T-helper 2 cell treated with Interferon-gamma antibody and Interleukin-4, amounts not matched to agents 5 μg/mL and 100 μg/mL, for 36 hours (primary cell): ENCODE measurements around the gene UBTF.

Experiments
- DNase-seq: peaks from one replicate; pipeline ENCODE4 v3.0.0; 2021; ENCODE audit warnings: low spot score
- H3K27ac Mint-ChIP-seq: one replicate; pipeline ENCODE4 v1.8.0; 2021; ENCODE audit warnings: mild to moderate bottlenecking, mixed read lengths
- H3K27me3 Mint-ChIP-seq: one replicate; pipeline ENCODE4 v1.8.0; 2021; ENCODE audit warnings: low read depth, mixed read lengths
- H3K36me3 Mint-ChIP-seq: one replicate; pipeline ENCODE4 v1.8.0; 2021; ENCODE audit warnings: low read depth, mixed read lengths
- H3K4me1 Mint-ChIP-seq: one replicate; pipeline ENCODE4 v1.8.0; 2021; ENCODE audit warnings: low read depth, mixed read lengths
- H3K4me3 Mint-ChIP-seq: one replicate; pipeline ENCODE4 v1.8.0; 2022; ENCODE audit warnings: mild to moderate bottlenecking, moderate library complexity, mixed read lengths
- H3K9me3 Mint-ChIP-seq: one replicate; pipeline ENCODE4 v1.8.0; 2021; ENCODE audit warnings: mixed read lengths

Gene UBTF, protein sequence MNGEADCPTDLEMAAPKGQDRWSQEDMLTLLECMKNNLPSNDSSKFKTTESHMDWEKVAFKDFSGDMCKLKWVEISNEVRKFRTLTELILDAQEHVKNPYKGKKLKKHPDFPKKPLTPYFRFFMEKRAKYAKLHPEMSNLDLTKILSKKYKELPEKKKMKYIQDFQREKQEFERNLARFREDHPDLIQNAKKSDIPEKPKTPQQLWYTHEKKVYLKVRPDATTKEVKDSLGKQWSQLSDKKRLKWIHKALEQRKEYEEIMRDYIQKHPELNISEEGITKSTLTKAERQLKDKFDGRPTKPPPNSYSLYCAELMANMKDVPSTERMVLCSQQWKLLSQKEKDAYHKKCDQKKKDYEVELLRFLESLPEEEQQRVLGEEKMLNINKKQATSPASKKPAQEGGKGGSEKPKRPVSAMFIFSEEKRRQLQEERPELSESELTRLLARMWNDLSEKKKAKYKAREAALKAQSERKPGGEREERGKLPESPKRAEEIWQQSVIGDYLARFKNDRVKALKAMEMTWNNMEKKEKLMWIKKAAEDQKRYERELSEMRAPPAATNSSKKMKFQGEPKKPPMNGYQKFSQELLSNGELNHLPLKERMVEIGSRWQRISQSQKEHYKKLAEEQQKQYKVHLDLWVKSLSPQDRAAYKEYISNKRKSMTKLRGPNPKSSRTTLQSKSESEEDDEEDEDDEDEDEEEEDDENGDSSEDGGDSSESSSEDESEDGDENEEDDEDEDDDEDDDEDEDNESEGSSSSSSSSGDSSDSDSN

DNA sequence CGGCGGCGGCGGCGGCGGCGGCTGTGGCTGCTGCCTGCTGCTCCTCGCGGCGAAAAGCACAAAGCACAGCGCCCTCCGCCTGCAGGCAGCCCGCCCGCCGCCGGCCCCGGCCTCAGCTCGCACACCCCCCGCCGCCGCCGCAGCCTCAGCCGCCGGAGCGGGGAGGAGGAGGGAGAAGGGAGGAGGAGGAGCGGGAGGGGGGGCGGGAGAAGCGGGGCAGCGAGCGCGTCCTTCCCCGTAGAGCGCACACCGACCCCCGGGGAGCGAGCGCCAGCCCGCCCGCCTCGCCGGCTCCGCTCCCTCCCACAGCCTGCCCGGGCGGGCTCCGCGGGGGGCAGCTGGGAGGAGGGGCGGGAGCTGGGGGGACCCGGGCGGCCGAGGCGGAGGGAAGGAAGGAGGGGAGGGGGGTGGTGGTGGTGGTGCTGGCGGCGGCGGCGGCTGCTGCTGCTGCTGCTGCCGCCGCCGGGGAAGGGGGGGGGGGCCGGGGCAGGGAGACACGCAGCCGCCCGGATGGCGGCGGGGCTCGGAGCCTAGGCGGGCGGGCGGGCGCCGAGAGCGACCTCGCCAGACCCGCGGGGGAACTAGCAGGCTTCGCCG is at the start of gene UBTF:
UBTF (minus strand) TSS at position 60 of the 597 bp plus-strand sequence. CDS start 1,446 bp downstream, outside the sequence.
- H3K4me3 Mint-ChIP-seq = peak within 1 kb of the TSS; percentile 98

DNA sequence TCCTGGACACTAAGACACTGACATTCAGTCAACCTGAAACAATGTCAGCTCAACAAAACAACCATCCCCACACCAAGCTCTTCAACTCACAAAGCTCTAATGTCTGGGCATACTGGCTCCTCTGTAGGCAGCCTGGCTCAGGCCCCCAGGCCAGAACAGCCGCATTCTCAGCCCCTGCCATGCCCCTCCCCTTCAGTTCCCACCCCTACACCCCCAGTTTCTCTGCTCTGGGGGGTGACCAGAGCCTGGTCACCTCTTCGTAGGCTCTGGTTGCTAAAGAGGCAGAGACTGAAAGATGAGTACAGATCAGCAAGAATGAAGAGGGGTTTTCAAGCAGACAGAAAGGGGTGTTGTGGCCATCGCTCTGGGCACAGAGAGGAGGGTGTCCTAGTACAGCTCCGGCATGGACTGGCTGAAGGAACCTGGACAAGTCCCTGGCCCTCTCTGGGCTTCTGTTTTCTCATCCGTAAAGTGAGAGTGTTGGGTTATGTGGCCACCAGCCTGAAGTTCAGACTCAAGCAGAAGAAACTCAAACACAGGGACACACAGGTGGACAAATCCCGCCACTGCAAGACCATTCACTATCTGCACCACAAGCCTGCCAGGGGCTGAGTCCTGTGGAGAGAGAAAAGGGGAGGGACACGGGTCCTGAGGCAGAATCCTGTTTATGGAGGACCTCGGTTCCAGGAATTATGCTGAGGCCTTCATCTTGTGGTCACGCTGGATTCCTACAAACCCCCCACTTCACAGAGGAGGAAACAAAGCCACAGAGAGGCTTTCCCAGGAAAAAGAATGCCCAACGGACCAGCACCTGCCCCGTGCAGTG is 49.4 kb upstream of the UBTF start:
- H3K27ac Mint-ChIP-seq = no peak overlapping the region
- no peaks in the 10 kb centered on the region for H3K36me3 Mint-ChIP-seq
- no peak for DNase-seq
- H3K4me1 Mint-ChIP-seq = no peaks in the 10 kb centered on the region
- no peaks in the 10 kb centered on the region for H3K27me3 Mint-ChIP-seq
- no peaks in the 10 kb centered on the region for H3K9me3 Mint-ChIP-seq
- H3K4me3 Mint-ChIP-seq = no peak overlapping the region

More for the DNA sequence above, at the start of gene UBTF:
- Mint-ChIP-seq H3K9me3 (no peaks in the 10 kb centered on the region), H3K27me3 (no peaks in the 10 kb centered on the region), H3K27ac (peak within 1 kb of the TSS; percentile 98), H3K4me1 (peaks cover 32% of the 10 kb centered on the region), H3K36me3 (peaks cover 39% of the 10 kb centered on the region)
- no peak for DNase-seq

DNA sequence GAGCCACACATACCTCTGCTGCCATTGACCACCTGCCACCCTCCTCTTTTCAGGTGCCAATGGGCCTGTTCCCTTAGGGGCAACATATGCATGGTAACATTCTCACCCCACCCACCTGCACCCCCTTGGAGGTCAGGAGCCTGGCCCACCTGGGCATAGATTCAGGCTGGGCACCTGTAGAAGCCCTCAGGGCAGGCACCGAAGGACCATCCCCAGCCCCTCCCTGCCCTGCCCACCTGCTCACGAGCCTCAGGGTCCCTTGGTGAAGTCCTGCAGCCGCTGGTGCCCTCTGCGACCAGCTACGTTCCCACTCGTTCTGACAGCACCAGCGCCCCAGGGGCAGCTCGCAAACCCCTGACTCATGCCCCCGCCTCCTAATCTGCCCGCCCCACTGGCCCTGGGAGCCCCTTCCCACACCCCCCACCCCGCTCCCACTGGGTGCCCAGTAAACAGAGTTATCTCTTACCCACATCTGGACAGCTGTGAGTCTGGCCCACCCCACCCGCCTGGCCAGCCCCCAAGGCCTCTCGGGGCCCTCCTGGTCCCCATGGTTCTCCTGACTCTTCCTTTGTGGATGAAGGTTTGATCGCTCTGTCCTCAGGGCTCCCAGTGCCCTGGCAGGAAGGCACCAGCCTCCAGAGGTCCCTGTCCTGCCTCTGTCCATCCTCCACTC is 48.5 kb upstream of the UBTF start, which contains the start of gene SLC4A1:
SLC4A1 (minus strand) TSS at position 318 of the 673 bp plus-strand sequence. CDS start 5,269 bp downstream, outside the sequence.
- no peak for DNase-seq
- no peaks in the 10 kb centered on the region for H3K9me3 Mint-ChIP-seq
- H3K27me3 Mint-ChIP-seq = no peaks in the 10 kb centered on the region
- H3K4me3 Mint-ChIP-seq = no peak within 1 kb of the TSS
- no peaks in the 10 kb centered on the region for H3K4me1 Mint-ChIP-seq
- H3K27ac Mint-ChIP-seq = no peak within 1 kb of the TSS
- H3K36me3 Mint-ChIP-seq = no peaks in the 10 kb centered on the region

DNA sequence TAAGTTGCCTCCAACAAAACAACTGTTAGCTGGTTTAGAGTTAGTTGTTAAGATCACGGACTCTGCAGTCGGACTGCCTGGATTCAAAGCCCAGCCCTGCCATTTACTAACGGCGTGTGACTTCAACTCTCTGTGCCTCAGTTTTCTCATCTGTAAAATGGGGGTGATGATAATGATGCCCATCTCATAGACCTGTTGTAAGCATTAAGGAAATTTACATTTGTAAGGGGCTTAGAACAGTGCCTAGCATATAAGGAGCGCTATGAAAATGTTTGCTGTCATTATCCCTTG is 47.6 kb upstream of the UBTF start:
- no peak overlapping the region for H3K27ac Mint-ChIP-seq
- H3K9me3 Mint-ChIP-seq = no peaks in the 10 kb centered on the region
- H3K27me3 Mint-ChIP-seq = no peaks in the 10 kb centered on the region
- no peak overlapping the region for H3K4me3 Mint-ChIP-seq
- H3K36me3 Mint-ChIP-seq = no peaks in the 10 kb centered on the region
- no peaks in the 10 kb centered on the region for H3K4me1 Mint-ChIP-seq
- DNase-seq = no peak

DNA sequence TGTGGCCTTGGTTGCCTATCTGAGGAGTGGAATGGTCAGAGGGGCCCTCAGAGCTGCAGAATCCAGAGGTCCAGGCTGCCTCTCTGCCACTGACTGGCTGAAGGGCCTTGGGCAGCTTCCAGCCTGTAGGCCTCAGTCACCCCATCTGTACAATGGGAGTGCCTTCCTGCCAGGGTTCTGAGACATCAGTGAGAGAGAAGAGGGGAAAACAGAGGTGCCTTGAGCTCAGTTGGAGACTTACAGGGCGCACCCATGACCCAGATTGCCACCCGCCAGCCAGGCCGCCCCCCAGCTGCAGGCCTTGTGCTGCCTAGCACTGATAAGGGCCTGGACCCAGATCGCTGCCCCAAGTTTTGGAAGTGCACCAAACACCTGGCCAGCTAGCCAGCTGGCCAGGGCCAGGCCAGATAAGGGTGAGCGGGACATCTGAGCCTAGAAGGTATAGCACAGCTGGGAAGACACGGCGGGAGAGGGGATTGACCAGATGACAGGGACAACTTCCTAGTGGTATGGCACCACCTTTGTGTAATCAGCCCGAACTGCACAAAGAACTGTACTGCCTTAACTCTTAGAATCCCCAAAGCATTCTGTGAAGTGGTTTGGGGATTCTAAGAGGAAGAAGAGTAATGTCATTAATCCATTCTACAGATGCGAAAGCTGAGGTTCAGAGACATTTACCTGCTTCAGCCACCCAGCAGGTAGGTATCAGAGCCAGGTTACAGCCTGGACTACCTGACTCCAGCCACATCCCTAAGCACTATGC is 47.1 kb upstream of the UBTF start:
- Mint-ChIP-seq H3K27ac (no peak overlapping the region), H3K27me3 (no peaks in the 10 kb centered on the region), H3K36me3 (no peaks in the 10 kb centered on the region), H3K9me3 (no peaks in the 10 kb centered on the region), H3K4me3 (no peak overlapping the region), H3K4me1 (no peaks in the 10 kb centered on the region)
- DNase-seq = no peak

DNA sequence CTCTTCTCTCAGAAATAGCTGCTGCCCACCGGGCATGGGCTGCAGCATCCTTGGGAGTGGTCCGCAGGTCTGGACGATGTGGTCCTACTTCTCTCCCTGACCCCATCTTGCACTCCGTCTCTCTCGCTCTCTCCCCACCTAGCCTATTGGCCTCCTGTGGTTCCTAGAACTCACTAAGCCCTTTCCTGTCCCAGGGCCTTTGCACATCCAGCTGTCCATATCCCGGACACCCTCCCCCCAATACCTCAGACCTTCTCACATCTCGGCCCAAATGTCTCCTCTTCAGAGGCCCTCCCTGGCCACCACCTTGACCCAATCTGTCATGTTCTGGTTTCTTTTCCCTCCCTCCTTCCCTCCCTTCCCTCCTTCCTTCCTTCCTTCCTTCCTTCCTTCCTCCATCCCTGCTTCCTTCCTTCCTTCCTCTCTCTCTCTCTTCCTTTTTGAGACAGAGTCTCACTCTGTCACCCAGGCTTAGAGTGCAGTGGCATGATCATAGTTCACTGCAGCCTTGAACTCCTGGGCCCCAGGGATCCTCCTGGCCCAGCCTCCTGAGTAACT is 43.9 kb upstream of the UBTF start:
- DNase-seq = no peak
- no peak overlapping the region for H3K4me3 Mint-ChIP-seq
- H3K27ac Mint-ChIP-seq = no peak overlapping the region
- H3K36me3 Mint-ChIP-seq = no peaks in the 10 kb centered on the region
- no peaks in the 10 kb centered on the region for H3K27me3 Mint-ChIP-seq
- no peaks in the 10 kb centered on the region for H3K4me1 Mint-ChIP-seq
- no peaks in the 10 kb centered on the region for H3K9me3 Mint-ChIP-seq

DNA sequence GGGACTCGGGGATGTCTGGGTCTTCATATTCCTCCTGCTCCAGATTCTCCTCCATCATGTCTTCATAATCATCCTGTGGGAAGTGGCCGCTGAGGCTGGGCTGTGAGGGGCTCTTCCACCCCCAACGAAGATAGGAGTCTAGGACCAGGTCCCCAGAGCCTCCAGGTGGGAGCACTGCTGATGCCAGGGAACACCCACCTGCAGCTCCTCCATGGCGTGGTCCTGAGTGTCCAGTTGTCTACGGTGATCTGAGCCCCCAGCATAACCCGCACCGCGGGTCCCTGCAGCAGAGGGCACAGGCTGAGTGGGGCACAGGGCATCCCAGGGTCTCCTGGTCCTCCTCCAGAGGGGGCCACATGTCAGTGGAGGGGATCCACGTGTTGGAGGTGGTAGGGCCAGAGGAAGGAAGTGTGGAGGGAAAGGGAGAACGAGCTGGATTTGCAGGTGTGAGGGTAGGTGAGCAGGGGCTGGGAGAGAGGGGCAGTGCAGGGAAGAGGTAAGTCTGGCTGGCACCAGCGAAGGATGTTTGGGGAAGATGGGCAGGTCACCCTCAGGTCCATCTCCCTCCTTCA is 43.3 kb upstream of the UBTF start:
- Mint-ChIP-seq H3K4me3 (no peak overlapping the region), H3K4me1 (no peaks in the 10 kb centered on the region), H3K27ac (no peak overlapping the region), H3K27me3 (no peaks in the 10 kb centered on the region), H3K36me3 (no peaks in the 10 kb centered on the region), H3K9me3 (no peaks in the 10 kb centered on the region)
- DNase-seq = no peak

DNA sequence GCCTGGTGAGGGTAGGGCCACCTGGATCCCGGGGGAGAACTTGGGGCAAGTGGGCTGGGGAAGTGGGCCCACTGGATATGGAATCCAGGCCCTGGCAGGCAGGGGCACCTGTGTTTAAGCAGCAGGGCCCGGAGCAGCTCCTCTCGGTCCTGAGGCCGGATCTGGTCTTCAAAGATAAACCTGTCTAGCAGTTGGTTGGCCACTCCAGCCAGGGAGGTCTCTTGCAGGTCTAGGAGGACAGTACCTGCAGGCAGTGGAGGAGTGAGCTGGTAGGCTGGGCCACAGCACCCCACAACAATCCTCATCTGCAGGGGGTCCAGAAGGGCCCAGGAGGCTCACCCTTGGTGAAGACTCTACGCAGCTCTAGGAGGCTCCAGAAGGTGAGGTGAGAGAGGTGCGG is 40.8 kb upstream of the UBTF start:
- no peaks in the 10 kb centered on the region for H3K36me3 Mint-ChIP-seq
- no peak for DNase-seq
- no peaks in the 10 kb centered on the region for H3K4me1 Mint-ChIP-seq
- H3K27me3 Mint-ChIP-seq = no peaks in the 10 kb centered on the region
- H3K4me3 Mint-ChIP-seq = no peak overlapping the region
- H3K9me3 Mint-ChIP-seq = no peaks in the 10 kb centered on the region
- no peak overlapping the region for H3K27ac Mint-ChIP-seq

DNA sequence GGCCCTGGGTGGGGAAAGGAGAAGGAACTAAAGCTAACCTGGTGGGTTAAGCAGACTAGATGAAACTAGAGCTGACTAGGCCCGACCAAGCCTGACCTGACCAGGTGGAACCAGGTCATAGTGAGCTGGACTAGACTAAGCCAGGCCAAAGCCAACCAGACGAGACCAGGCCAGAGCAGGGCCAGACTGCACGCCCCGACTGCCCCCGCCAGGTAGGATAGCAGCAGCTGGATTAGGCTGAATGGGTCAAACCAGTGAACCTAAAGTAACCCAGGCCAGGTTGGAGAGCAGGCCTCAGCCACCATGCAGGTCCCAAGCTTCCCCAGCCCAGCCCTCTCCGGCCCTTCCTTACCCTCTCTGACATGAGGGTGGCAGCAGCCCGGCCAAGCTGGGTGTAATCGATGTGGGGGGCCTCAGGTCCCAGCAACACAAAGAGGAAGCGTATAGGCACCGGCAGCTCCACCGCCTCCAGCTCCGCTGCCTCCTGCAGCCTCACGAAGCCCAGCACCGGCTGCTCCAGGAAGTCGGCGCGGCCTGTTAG is 39.4 kb upstream of the UBTF start:
- no peaks in the 10 kb centered on the region for H3K27me3 Mint-ChIP-seq
- no peak overlapping the region for H3K4me3 Mint-ChIP-seq
- H3K9me3 Mint-ChIP-seq = no peaks in the 10 kb centered on the region
- no peaks in the 10 kb centered on the region for H3K4me1 Mint-ChIP-seq
- H3K36me3 Mint-ChIP-seq = no peaks in the 10 kb centered on the region
- H3K27ac Mint-ChIP-seq = no peak overlapping the region
- no peak for DNase-seq

DNA sequence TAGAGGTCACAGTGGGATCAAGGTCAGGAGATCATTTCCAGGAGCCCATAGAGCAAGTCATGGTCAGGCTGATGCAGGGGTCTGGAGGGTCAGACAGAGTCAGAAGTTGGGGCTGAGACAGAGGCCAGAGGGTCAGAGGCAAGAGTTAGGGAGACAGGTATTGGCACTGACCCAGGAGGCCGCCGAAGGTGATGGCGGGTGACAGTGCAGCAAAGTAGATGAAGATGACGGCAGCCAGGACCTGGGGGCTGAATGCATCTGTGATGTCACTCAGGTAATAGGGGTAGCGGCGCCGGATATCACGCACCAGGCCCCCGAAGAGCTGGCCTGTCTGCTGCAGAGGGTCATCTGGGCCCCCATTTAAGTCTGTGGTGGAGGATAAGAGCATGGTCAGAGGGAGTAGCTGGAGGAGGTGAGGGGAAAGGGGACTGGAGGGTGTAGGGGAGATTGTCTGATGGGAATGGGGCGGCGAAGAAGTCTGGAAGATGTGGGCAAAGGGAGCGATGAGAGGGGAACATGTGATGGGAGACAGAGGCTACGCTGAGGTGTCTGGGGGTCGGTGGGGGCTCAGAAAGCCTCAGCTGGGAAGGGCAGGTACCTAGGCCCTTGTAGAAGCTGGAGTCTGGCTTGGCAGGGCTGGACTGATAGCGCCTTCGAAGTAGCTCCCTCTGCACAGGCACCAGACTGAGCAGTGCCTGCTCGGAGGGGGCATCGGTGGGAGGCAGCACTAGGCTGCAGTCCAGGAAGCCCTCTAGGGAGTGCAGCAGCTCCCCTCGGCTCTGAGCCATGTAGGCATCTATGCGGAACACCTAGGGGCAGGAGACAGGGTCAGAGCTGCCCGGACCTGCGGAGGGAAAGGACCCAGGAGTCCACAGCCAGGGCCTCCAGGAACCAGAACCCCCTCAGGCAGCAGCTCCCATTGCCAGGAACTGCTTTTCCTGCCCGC is 38.6 kb upstream of the UBTF start:
- H3K4me1 Mint-ChIP-seq = no peaks in the 10 kb centered on the region
- no peak overlapping the region for H3K27ac Mint-ChIP-seq
- no peak for DNase-seq
- no peaks in the 10 kb centered on the region for H3K9me3 Mint-ChIP-seq
- H3K27me3 Mint-ChIP-seq = no peaks in the 10 kb centered on the region
- H3K36me3 Mint-ChIP-seq = no peaks in the 10 kb centered on the region
- H3K4me3 Mint-ChIP-seq = no peak overlapping the region

DNA sequence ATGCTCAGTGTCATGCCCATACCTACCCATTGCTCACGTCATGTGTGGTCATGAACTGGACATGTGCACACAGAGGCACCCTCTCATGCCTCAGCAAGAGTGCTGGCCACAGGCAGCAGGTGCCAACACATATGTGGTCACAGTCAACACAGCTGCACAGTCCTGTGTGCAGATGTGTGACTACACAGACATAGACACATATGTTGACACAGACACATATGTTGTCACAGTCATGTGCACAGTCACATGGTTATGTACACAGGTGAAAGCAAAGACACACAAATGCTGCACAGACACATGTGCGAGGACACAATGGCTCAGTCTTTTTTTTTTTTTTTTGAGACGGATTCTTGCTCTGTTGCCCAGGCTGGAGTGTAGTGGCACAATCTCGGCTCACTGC is 37.2 kb upstream of the UBTF start:
- Mint-ChIP-seq H3K27ac (no peak overlapping the region), H3K27me3 (no peaks in the 10 kb centered on the region), H3K36me3 (no peaks in the 10 kb centered on the region), H3K4me3 (no peak overlapping the region), H3K9me3 (no peaks in the 10 kb centered on the region), H3K4me1 (no peaks in the 10 kb centered on the region)
- DNase-seq = no peak
